GM23338 (cell line): ENCODE measurements around the gene CEP135.

Experiments used
- CREB1 ChIP-seq: fragments of 250-450 bp; sonication (Bioruptor Pico); IDR thresholded peaks from 2 replicates; pipeline ENCODE4 v1.5.0; 2020; ENCODE audit warnings: low read depth, mild to moderate bottlenecking, moderate library complexity
- ETS1 ChIP-seq: IDR thresholded peaks from 2 replicates; pipeline ENCODE4 v1.6.1; 2016; ENCODE audit warnings: antibody characterized with exemption
- EZH2 ChIP-seq: fragments of 200-600 bp; sonication (generic); IDR thresholded peaks from one replicate; pipeline ENCODE4 v1.8.0; 2017; ENCODE audit warnings: antibody characterized with exemption, mild to moderate bottlenecking, low read depth; ENCODE audit not compliant: unreplicated experiment
- EZH2phosphoT487 ChIP-seq: fragments of 200-600 bp; sonication (generic); IDR thresholded peaks from one replicate; pipeline ENCODE4 v1.8.1; 2018; ENCODE audit warnings: antibody characterized with exemption; ENCODE audit not compliant: unreplicated experiment
- JUNB ChIP-seq: IDR thresholded peaks from one replicate; pipeline ENCODE4 v1.6.1; 2016; ENCODE audit warnings: antibody characterized with exemption; ENCODE audit not compliant: unreplicated experiment
- NANOG ChIP-seq: IDR thresholded peaks from 2 replicates; pipeline ENCODE4 v1.6.1; 2016; ENCODE audit warnings: antibody characterized with exemption, borderline replicate concordance
- POLR2AphosphoS5 ChIP-seq: IDR thresholded peaks from 2 replicates; pipeline ENCODE4 v1.6.1; 2016; ENCODE audit warnings: antibody characterized with exemption, low read depth
- STAT1 ChIP-seq: IDR thresholded peaks from one replicate; pipeline ENCODE4 v1.6.1; 2016; ENCODE audit warnings: antibody characterized with exemption; ENCODE audit not compliant: unreplicated experiment
- ZNF114 ChIP-seq: fragments of 250-450 bp; sonication (Bioruptor Pico); IDR thresholded peaks from 2 replicates; pipeline ENCODE4 v1.5.0; 2020; ENCODE audit warnings: mild to moderate bottlenecking, moderate library complexity
- ZNF331 ChIP-seq: fragments of 250-450 bp; sonication (Bioruptor Pico); IDR thresholded peaks from 2 replicates; pipeline ENCODE4 v1.5.0; 2020; ENCODE audit warnings: low read depth, mild to moderate bottlenecking, moderate library complexity
- TF ChIP-seq, protein P1 (sequence below): IDR thresholded peaks from one replicate; pipeline ENCODE4 v1.6.1; 2018; ENCODE audit warnings: antibody characterized with exemption; ENCODE audit not compliant: unreplicated experiment
- TF ChIP-seq, protein P2 (sequence below), 2 experiments: fragments of 200-600 bp in 1 of 2; sonication (generic) in 1 of 2; conservative IDR thresholded peaks; 2 replicates each; pipeline versions ENCODE4 v1.5.1 to v1.6.1; 2016 to 2017; ENCODE audit warnings: antibody characterized with exemption in 2 of 2, low read depth in 2 of 2, mild to moderate bottlenecking in 2 of 2, moderate library complexity in 1 of 2
- TF ChIP-seq, protein P3 (sequence below): fragments of 250-450 bp; sonication (Bioruptor Pico); IDR thresholded peaks from 2 replicates; pipeline ENCODE4 v1.5.0; 2020; ENCODE audit warnings: mild to moderate bottlenecking, moderate library complexity

DNA sequence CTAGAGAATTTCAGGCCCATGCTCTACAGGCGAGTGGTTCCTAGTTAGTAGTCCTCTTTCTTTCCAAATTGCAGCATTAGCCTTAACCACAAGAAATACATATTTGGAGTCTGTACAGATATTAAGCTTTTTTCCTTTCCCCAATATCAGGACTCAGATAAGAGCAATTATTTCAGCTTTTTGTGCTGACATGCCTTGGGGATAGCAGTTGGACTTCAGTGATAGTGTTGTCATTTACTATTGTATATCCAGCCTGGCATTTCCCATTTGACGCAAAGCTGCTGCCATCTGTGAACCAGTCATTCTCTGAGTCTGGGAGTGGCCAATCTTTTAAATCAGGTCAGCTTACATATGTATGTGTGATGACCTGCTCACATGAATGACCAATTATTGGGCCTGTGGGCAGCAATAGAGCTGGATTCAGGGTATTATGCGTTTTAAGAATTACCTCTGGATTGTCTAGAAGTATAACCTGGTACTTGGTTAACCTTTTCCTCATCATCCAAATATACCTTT lies 6.8 kb upstream of the CEP135 start:
- TF ChIP-seq, protein P1, sequence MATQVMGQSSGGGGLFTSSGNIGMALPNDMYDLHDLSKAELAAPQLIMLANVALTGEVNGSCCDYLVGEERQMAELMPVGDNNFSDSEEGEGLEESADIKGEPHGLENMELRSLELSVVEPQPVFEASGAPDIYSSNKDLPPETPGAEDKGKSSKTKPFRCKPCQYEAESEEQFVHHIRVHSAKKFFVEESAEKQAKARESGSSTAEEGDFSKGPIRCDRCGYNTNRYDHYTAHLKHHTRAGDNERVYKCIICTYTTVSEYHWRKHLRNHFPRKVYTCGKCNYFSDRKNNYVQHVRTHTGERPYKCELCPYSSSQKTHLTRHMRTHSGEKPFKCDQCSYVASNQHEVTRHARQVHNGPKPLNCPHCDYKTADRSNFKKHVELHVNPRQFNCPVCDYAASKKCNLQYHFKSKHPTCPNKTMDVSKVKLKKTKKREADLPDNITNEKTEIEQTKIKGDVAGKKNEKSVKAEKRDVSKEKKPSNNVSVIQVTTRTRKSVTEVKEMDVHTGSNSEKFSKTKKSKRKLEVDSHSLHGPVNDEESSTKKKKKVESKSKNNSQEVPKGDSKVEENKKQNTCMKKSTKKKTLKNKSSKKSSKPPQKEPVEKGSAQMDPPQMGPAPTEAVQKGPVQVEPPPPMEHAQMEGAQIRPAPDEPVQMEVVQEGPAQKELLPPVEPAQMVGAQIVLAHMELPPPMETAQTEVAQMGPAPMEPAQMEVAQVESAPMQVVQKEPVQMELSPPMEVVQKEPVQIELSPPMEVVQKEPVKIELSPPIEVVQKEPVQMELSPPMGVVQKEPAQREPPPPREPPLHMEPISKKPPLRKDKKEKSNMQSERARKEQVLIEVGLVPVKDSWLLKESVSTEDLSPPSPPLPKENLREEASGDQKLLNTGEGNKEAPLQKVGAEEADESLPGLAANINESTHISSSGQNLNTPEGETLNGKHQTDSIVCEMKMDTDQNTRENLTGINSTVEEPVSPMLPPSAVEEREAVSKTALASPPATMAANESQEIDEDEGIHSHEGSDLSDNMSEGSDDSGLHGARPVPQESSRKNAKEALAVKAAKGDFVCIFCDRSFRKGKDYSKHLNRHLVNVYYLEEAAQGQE, result no peak
- no peak for TF ChIP-seq EZH2
- TF ChIP-seq, protein P2, sequence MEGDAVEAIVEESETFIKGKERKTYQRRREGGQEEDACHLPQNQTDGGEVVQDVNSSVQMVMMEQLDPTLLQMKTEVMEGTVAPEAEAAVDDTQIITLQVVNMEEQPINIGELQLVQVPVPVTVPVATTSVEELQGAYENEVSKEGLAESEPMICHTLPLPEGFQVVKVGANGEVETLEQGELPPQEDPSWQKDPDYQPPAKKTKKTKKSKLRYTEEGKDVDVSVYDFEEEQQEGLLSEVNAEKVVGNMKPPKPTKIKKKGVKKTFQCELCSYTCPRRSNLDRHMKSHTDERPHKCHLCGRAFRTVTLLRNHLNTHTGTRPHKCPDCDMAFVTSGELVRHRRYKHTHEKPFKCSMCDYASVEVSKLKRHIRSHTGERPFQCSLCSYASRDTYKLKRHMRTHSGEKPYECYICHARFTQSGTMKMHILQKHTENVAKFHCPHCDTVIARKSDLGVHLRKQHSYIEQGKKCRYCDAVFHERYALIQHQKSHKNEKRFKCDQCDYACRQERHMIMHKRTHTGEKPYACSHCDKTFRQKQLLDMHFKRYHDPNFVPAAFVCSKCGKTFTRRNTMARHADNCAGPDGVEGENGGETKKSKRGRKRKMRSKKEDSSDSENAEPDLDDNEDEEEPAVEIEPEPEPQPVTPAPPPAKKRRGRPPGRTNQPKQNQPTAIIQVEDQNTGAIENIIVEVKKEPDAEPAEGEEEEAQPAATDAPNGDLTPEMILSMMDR (conservative IDR thresholded peaks at IDR 0.05; ENCODE audit: low read depth in 2 of 2), result no peak
- TF ChIP-seq JUNB, result no peak
- TF ChIP-seq POLR2AphosphoS5, result no peak
- no peak for TF ChIP-seq EZH2phosphoT487
- TF ChIP-seq ETS1, result no peak
- no peak for TF ChIP-seq ZNF114 (CRISPR knock-in tag)
- no peak for TF ChIP-seq CREB1 (CRISPR knock-in tag)
- TF ChIP-seq STAT1, result no peak
- no peak for TF ChIP-seq NANOG
- TF ChIP-seq, protein P3, sequence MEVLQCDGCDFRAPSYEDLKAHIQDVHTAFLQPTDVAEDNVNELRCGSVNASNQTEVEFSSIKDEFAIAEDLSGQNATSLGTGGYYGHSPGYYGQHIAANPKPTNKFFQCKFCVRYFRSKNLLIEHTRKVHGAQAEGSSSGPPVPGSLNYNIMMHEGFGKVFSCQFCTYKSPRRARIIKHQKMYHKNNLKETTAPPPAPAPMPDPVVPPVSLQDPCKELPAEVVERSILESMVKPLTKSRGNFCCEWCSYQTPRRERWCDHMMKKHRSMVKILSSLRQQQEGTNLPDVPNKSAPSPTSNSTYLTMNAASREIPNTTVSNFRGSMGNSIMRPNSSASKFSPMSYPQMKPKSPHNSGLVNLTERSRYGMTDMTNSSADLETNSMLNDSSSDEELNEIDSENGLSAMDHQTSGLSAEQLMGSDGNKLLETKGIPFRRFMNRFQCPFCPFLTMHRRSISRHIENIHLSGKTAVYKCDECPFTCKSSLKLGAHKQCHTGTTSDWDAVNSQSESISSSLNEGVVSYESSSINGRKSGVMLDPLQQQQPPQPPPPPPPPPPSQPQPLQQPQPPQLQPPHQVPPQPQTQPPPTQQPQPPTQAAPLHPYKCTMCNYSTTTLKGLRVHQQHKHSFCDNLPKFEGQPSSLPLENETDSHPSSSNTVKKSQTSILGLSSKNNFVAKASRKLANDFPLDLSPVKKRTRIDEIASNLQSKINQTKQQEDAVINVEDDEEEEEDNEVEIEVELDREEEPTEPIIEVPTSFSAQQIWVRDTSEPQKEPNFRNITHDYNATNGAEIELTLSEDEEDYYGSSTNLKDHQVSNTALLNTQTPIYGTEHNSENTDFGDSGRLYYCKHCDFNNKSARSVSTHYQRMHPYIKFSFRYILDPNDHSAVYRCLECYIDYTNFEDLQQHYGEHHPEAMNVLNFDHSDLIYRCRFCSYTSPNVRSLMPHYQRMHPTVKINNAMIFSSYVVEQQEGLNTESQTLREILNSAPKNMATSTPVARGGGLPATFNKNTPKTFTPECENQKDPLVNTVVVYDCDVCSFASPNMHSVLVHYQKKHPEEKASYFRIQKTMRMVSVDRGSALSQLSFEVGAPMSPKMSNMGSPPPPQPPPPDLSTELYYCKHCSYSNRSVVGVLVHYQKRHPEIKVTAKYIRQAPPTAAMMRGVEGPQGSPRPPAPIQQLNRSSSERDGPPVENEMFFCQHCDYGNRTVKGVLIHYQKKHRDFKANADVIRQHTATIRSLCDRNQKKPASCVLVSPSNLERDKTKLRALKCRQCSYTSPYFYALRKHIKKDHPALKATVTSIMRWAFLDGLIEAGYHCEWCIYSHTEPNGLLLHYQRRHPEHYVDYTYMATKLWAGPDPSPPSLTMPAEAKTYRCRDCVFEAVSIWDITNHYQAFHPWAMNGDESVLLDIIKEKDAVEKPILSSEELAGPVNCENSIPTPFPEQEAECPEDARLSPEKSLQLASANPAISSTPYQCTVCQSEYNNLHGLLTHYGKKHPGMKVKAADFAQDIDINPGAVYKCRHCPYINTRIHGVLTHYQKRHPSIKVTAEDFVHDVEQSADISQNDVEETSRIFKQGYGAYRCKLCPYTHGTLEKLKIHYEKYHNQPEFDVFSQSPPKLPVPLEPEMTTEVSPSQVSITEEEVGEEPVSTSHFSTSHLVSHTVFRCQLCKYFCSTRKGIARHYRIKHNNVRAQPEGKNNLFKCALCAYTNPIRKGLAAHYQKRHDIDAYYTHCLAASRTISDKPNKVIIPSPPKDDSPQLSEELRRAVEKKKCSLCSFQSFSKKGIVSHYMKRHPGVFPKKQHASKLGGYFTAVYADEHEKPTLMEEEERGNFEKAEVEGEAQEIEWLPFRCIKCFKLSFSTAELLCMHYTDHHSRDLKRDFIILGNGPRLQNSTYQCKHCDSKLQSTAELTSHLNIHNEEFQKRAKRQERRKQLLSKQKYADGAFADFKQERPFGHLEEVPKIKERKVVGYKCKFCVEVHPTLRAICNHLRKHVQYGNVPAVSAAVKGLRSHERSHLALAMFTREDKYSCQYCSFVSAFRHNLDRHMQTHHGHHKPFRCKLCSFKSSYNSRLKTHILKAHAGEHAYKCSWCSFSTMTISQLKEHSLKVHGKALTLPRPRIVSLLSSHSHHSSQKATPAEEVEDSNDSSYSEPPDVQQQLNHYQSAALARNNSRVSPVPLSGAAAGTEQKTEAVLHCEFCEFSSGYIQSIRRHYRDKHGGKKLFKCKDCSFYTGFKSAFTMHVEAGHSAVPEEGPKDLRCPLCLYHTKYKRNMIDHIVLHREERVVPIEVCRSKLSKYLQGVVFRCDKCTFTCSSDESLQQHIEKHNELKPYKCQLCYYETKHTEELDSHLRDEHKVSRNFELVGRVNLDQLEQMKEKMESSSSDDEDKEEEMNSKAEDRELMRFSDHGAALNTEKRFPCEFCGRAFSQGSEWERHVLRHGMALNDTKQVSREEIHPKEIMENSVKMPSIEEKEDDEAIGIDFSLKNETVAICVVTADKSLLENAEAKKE, result no peak
- no peak for TF ChIP-seq ZNF331
